ENCODE measurements around the gene CCDC43. TPM values are rescaled to one million over a fixed set of nuclear protein-coding genes. Genes with fewer than 3 reads are reported as not detected.
A peak's percentile ranks its signal among the peaks of the same experiment; 100 is the strongest.
"Not testable (repeated sequence)": the region's sequence is repeated elsewhere in the genome, so short reads cannot be mapped to it uniquely, and the experiment has no call there.

CCDC43 gene
- total RNA-seq, 1 donor: 33.4 TPM

- DNase-seq (ENCODE audit: low read depth): peak; percentile 2
- TF ChIP-seq CTCF (IDR thresholded peaks at IDR 0.05; ENCODE audit: insufficient read depth, low read length): no peak
- peak overlapping the region; percentile 100 for H3K4me3 ChIP-seq (ENCODE audit: low read depth, low read length)
These were observed 700 bp downstream of the CCDC43 start for GRCh38 chr17:44688675-44689476.

GRCh38 chr17:44688200-44688599, 1.4 kb downstream of the CCDC43 start:
- no peak for TF ChIP-seq CTCF (IDR thresholded peaks at IDR 0.05; ENCODE audit: insufficient read depth, low read length)
- DNase-seq (ENCODE audit: low read depth): no peak
- H3K4me3 ChIP-seq (ENCODE audit: low read depth, low read length): peak overlapping the region; percentile 100

GRCh38 chr17:44687756-44688155, 1.8 kb downstream of the CCDC43 start:
- no peak for TF ChIP-seq CTCF (IDR thresholded peaks at IDR 0.05; ENCODE audit: insufficient read depth, low read length)
- no peak for DNase-seq (ENCODE audit: low read depth)
- no peak overlapping the region for H3K4me3 ChIP-seq (ENCODE audit: low read depth, low read length)

GRCh38 chr17:44683303-44683702, 6.3 kb downstream of the CCDC43 start:
- not testable (repeated sequence) for H3K4me3 ChIP-seq (ENCODE audit: low read depth, low read length); DNase-seq (ENCODE audit: low read depth)

- no peak for TF ChIP-seq CTCF (IDR thresholded peaks at IDR 0.05; ENCODE audit: insufficient read depth, low read length)
- no peak overlapping the region for H3K4me3 ChIP-seq (ENCODE audit: low read depth, low read length)
- peak; percentile 23 for DNase-seq (ENCODE audit: low read depth)
These were observed 12.4 kb downstream of the CCDC43 start for GRCh38 chr17:44677136-44677535.

- no peak for TF ChIP-seq CTCF (IDR thresholded peaks at IDR 0.05; ENCODE audit: insufficient read depth, low read length)
- H3K4me3 ChIP-seq (ENCODE audit: low read depth, low read length): no peak overlapping the region
- DNase-seq (ENCODE audit: low read depth): no peak
These were observed 15.7 kb downstream of the CCDC43 start for GRCh38 chr17:44673893-44674292.

- DNase-seq (ENCODE audit: low read depth): peak; percentile 55
These were observed 17.0 kb downstream of the CCDC43 start for GRCh38 chr17:44672479-44673093.

More at GRCh38 chr17:44672479-44673093, 17.0 kb downstream of the CCDC43 start:
- H3K4me3 ChIP-seq (ENCODE audit: low read depth, low read length): no peak overlapping the region
- TF ChIP-seq CTCF (IDR thresholded peaks at IDR 0.05; ENCODE audit: insufficient read depth, low read length): peak; percentile 76
